ENCODE measurements around the gene CTNNB1. TPM values are rescaled to one million over a fixed set of nuclear protein-coding genes. Genes with fewer than 3 reads are reported as not detected.

CTNNB1 gene
- total RNA-seq, 1 experiment from 2014 or later, result 258 TPM

GRCh38 chr3:41251593-41251992, 52.3 kb downstream of the CTNNB1 start:
- Mint-ChIP-seq H3K4me3 (ENCODE audit: low read depth, unreplicated experiment) (no peak overlapping the region), H3K4me1 (ENCODE audit: low read depth, unreplicated experiment) (peaks cover 10% of the 10 kb centered on the region), H3K27me3 (ENCODE audit: unreplicated experiment) (no peaks in the 10 kb centered on the region), H3K27ac (ENCODE audit: unreplicated experiment) (no peak overlapping the region), H3K9me3 (ENCODE audit: low read depth, unreplicated experiment) (no peaks in the 10 kb centered on the region), H3K36me3 (ENCODE audit: insufficient read depth, unreplicated experiment) (peaks cover 6% of the 10 kb centered on the region)
- no peak for DNase-seq
- CTCF ChIA-PET, result no interaction called here
- no TSS peak for BruUV-seq (replicated peaks)
- TF ChIP-seq CTCF (IDR thresholded peaks at IDR 0.05; ENCODE audit: unreplicated experiment), result no peak
- intact Hi-C loops (cut with micrococcal nuclease; ENCODE audit: unreplicated experiment), result no loop called here

GRCh38 chr3:41258239-41258800, 59.0 kb downstream of the CTNNB1 start:
- intact Hi-C loops (cut with micrococcal nuclease; ENCODE audit: unreplicated experiment), result no loop called here
- no TSS peak for BruUV-seq (replicated peaks)
- DNase-seq, result no peak
- H3K27ac Mint-ChIP-seq (ENCODE audit: unreplicated experiment), result no peak overlapping the region
- no peak overlapping the region for H3K4me3 Mint-ChIP-seq (ENCODE audit: low read depth, unreplicated experiment)
- no peaks in the 10 kb centered on the region for H3K4me1 Mint-ChIP-seq (ENCODE audit: low read depth, unreplicated experiment)
- TF ChIP-seq CTCF (IDR thresholded peaks at IDR 0.05; ENCODE audit: unreplicated experiment), result no peak
- H3K9me3 Mint-ChIP-seq (ENCODE audit: low read depth, unreplicated experiment), result no peaks in the 10 kb centered on the region
- CTCF ChIA-PET, result no interaction called here
- H3K36me3 Mint-ChIP-seq (ENCODE audit: insufficient read depth, unreplicated experiment), result no peaks in the 10 kb centered on the region
- H3K27me3 Mint-ChIP-seq (ENCODE audit: unreplicated experiment), result no peaks in the 10 kb centered on the region

GRCh38 chr3:41259449-41260062, 60.3 kb downstream of the CTNNB1 start:
- Mint-ChIP-seq H3K27me3 (ENCODE audit: unreplicated experiment) (no peaks in the 10 kb centered on the region), H3K9me3 (ENCODE audit: low read depth, unreplicated experiment) (no peaks in the 10 kb centered on the region), H3K36me3 (ENCODE audit: insufficient read depth, unreplicated experiment) (no peaks in the 10 kb centered on the region), H3K4me1 (ENCODE audit: low read depth, unreplicated experiment) (no peaks in the 10 kb centered on the region), H3K27ac (ENCODE audit: unreplicated experiment) (no peak overlapping the region), H3K4me3 (ENCODE audit: low read depth, unreplicated experiment) (no peak overlapping the region)
- CTCF ChIA-PET, result no interaction called here
- TF ChIP-seq CTCF (IDR thresholded peaks at IDR 0.05; ENCODE audit: unreplicated experiment), result no peak
- no TSS peak for BruUV-seq (replicated peaks)
- no peak for DNase-seq
- intact Hi-C loops (cut with micrococcal nuclease; ENCODE audit: unreplicated experiment), result no loop called here

GRCh38 chr3:41260063-41260450, 60.8 kb downstream of the CTNNB1 start:
- TF ChIP-seq CTCF (IDR thresholded peaks at IDR 0.05; ENCODE audit: unreplicated experiment), result no peak
- Mint-ChIP-seq H3K9me3 (ENCODE audit: low read depth, unreplicated experiment) (no peaks in the 10 kb centered on the region), H3K4me1 (ENCODE audit: low read depth, unreplicated experiment) (no peaks in the 10 kb centered on the region), H3K4me3 (ENCODE audit: low read depth, unreplicated experiment) (no peak overlapping the region), H3K27me3 (ENCODE audit: unreplicated experiment) (no peaks in the 10 kb centered on the region), H3K36me3 (ENCODE audit: insufficient read depth, unreplicated experiment) (no peaks in the 10 kb centered on the region), H3K27ac (ENCODE audit: unreplicated experiment) (no peak overlapping the region)
- intact Hi-C loops (cut with micrococcal nuclease; ENCODE audit: unreplicated experiment), result no loop called here
- CTCF ChIA-PET, result no interaction called here
- BruUV-seq (replicated peaks), result no TSS peak
- DNase-seq, result no peak

All from Calu3 (cell line).